Liver (tissue), 9 donors: ENCODE results near the gene BLTP2. TPM values are rescaled to one million over a fixed set of nuclear protein-coding genes. Genes with fewer than 3 reads are reported as not detected.

Source experiments
- DNase-seq: peaks from one replicate; pipeline ENCODE4 v3.0.0-alpha.2; 2017; ENCODE audit warnings: low spot score
- H3K27ac ChIP-seq, 2 donors: one replicate each; pipeline ENCODE4 v1.7.0; 2013; ENCODE audit warnings: inconsistent platforms in 2 of 2, low read length in 2 of 2, control low read depth in 1 of 2, low read depth in 1 of 2, mild to moderate bottlenecking in 1 of 2
- H3K27me3 ChIP-seq, 4 donors: one replicate each; pipeline versions ENCODE4 v1.6.1 to v1.7.0; 2013; ENCODE audit warnings: low read length in 3 of 4, inconsistent platforms in 1 of 4, mild to moderate bottlenecking in 1 of 4, moderate library complexity in 1 of 4; ENCODE audit not compliant: control insufficient read depth in 4 of 4, insufficient read depth in 4 of 4
- H3K36me3 ChIP-seq, 4 donors: one replicate each; pipeline versions ENCODE4 v1.6.1 to v1.7.0; 2013; ENCODE audit warnings: low read length in 3 of 4, mild to moderate bottlenecking in 3 of 4, low read depth in 1 of 4, moderate library complexity in 1 of 4; ENCODE audit not compliant: control insufficient read depth in 4 of 4, insufficient read depth in 3 of 4
- H3K4me1 ChIP-seq, 4 donors: one replicate each; pipeline versions ENCODE4 v1.6.1 to v1.7.0; 2013; ENCODE audit warnings: low read length in 3 of 4, mild to moderate bottlenecking in 3 of 4, moderate library complexity in 1 of 4; ENCODE audit not compliant: control insufficient read depth in 4 of 4, insufficient read depth in 4 of 4
- H3K4me3 ChIP-seq, 3 donors: one replicate each; pipeline versions ENCODE4 v1.6.1 to v1.7.0; 2013; ENCODE audit warnings: low read length in 3 of 3, control low read depth in 1 of 3, low read depth in 1 of 3, mild to moderate bottlenecking in 1 of 3
- H3K9ac ChIP-seq, 2 donors: one replicate each; pipeline ENCODE4 v1.7.0; 2013; ENCODE audit warnings: low read length in 2 of 2, mild to moderate bottlenecking in 2 of 2, moderate library complexity in 2 of 2, control low read depth in 1 of 2, low read depth in 1 of 2
- H3K9me3 ChIP-seq, 4 donors: one replicate each; pipeline versions ENCODE4 v1.6.1 to v1.7.0; 2013; ENCODE audit warnings: low read length in 3 of 4; ENCODE audit not compliant: control insufficient read depth in 4 of 4
- EGR1 ChIP-seq, 2 donors: IDR thresholded peaks; 2 replicates each; pipeline ENCODE4 v1.6.1; 2016 to 2018; ENCODE audit warnings: antibody characterized with exemption in 2 of 2, low read depth in 2 of 2
- FOXA1 ChIP-seq: IDR thresholded peaks from 2 replicates; pipeline ENCODE4 v1.6.1; 2016; ENCODE audit warnings: antibody characterized with exemption
- FOXA2 ChIP-seq: IDR thresholded peaks from 2 replicates; pipeline ENCODE4 v1.6.1; 2016; ENCODE audit warnings: antibody characterized with exemption
- GABPA ChIP-seq, 2 donors: IDR thresholded peaks in 1 of 2; conservative IDR thresholded peaks in 1 of 2; 2 replicates each; pipeline ENCODE4 v1.6.1; 2016; ENCODE audit warnings: antibody characterized with exemption in 2 of 2, mild to moderate bottlenecking in 1 of 2, moderate library complexity in 1 of 2
- HNF4A ChIP-seq, 2 donors: conservative IDR thresholded peaks; 2 replicates each; pipeline ENCODE4 v1.6.1; 2016; ENCODE audit warnings: antibody characterized with exemption in 2 of 2, mild to moderate bottlenecking in 2 of 2
- HNF4G ChIP-seq: IDR thresholded peaks from 2 replicates; pipeline ENCODE4 v1.6.1; 2016; ENCODE audit warnings: antibody characterized with exemption
- JUND ChIP-seq, 2 donors: IDR thresholded peaks; 2 replicates each; pipeline ENCODE4 v1.6.1; 2016; ENCODE audit warnings: antibody characterized with exemption in 2 of 2
- NR2F2 ChIP-seq: IDR thresholded peaks from 2 replicates; pipeline ENCODE4 v1.6.1; 2016; ENCODE audit warnings: antibody characterized with exemption
- RAD21 ChIP-seq, 2 donors: IDR thresholded peaks; 2 replicates each; pipeline ENCODE4 v1.6.1; 2016; ENCODE audit warnings: antibody characterized with exemption in 2 of 2, mild to moderate bottlenecking in 2 of 2
- RXRA ChIP-seq, 2 donors: IDR thresholded peaks; 2 replicates each; pipeline ENCODE4 v1.6.1; 2017 to 2018; ENCODE audit warnings: antibody characterized with exemption in 2 of 2, mild to moderate bottlenecking in 1 of 2
- SP1 ChIP-seq: IDR thresholded peaks from 2 replicates; pipeline ENCODE4 v1.6.1; 2018; ENCODE audit warnings: antibody characterized with exemption, mild to moderate bottlenecking
- TAF1 ChIP-seq: conservative IDR thresholded peaks from 2 replicates; pipeline ENCODE4 v1.6.1; 2016; ENCODE audit warnings: antibody characterized with exemption, mild to moderate bottlenecking
- YY1 ChIP-seq: IDR thresholded peaks from 2 replicates; pipeline ENCODE4 v1.6.1; 2016; ENCODE audit warnings: antibody characterized with exemption, mild to moderate bottlenecking
- WGBS: extraction: QIAGEN DNeasy Blood & Tissue Kit; methylation state at CpG from one replicate; pipeline ENCODE4 v1.1.7; 2013; 5-methylcytosine and 5-hydroxymethylcytosine counted together
- polyA plus RNA-seq, 2 donors: library from polyadenylated mRNA; stranded (reverse) in 1 of 2; unstranded in 1 of 2; fragments of 200-250 nt in 1 of 2; fragments of >200 nt in 1 of 2; fragmentation: Nextera tagmentation in 1 of 2; extraction: Ambion mirVana in 1 of 2; gene quantifications; one replicate each; pipeline versions ENCODE4 v1.2.1 to v1.2.3, GENCODE V29; 2013 to 2015
- total RNA-seq, 2 donors: library from RNA; depleted of rRNA; stranded (reverse); fragments of >200 nt; gene quantifications; one replicate each; pipeline ENCODE4 v1.2.3, GENCODE V29; 2014
- TF ChIP-seq, protein P1 (sequence below): IDR thresholded peaks from 2 replicates; pipeline ENCODE4 v1.6.1; 2016; ENCODE audit warnings: antibody characterized with exemption
- TF ChIP-seq, protein P2 (sequence below): IDR thresholded peaks from 2 replicates; pipeline ENCODE4 v1.6.1; 2016; ENCODE audit warnings: antibody characterized with exemption
- TF ChIP-seq, protein P3 (sequence below): IDR thresholded peaks from 2 replicates; pipeline ENCODE4 v1.6.1; 2016; ENCODE audit warnings: antibody characterized with exemption, mild to moderate bottlenecking
- donor health status: healthy.
- donor health status: healthy.
- donor health status: healthy.
- donor health status: healthy.
- donor health status: healthy.

The BLTP2 gene
- total and polyA plus RNA-seq, 4 donors = 24.8 to 122 (median 34.9) TPM

DNA sequence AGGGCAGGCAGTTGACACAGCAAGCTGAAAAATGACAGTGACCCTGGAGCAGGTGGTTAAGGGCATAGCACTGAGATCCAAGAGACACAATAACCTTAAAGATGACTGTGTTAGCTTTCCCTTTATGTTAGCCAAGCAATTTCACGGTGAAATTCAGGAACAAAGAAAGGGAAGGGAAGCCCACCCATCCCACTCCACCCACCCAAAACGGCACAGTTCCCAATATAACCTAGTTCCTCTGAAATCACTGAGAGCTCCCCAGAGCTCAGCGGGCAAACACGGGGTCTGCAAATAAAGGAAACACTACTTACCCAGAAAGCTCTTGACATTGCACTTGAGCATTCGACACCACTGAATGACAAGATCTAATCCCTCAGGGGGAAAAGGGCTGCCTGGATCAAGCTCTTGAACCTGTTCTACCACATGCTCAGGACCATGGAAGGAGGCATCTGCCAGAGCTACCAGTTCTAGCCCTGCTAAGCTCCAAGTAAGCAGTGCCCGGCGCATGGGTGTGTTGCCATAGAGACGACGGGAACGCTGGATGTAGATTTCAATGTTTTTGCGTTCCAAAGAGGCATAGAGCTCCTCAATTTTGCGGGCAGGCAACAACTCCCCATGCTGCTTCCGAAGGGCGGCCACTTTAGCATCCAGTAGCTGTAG is 10.6 kb downstream of the BLTP2 start (continued):
- TF ChIP-seq FOXA2 = no peak
- no peak for TF ChIP-seq GABPA (IDR thresholded peaks at IDR 0.05 in 1 of 2, conservative IDR thresholded peaks at IDR 0.05 in 1 of 2)
- TF ChIP-seq JUND (IDR thresholded peaks at IDR 0.05) = no peak
- TF ChIP-seq, protein P1, sequence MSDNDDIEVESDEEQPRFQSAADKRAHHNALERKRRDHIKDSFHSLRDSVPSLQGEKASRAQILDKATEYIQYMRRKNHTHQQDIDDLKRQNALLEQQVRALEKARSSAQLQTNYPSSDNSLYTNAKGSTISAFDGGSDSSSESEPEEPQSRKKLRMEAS = no peak
- no peak for TF ChIP-seq YY1

DNA sequence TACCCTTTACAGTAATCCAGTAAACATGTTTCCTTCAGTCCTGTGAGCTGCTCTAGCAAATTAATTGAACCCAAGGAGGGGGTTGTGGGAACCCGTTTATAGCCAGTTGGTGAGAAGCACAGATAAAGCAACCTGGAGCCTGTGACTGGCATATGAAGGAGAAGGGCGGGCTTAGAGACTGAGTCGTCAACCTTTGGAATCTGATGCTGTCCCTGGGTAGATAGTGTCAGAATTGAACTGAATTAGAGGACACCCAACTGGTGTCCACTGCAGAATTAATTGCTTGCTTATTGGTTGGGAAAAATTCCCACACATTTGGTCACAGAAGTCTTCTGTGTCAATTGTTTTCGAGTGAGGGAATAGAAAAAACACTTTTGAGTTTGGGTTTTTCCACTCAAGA is 18.1 kb downstream of the BLTP2 start:
- Histone ChIP-seq H3K36me3 (peaks cover 2 to 30% (median 29%) of the 10 kb centered on the region in 4 donors), H3K4me3 (no peak overlapping the region), H3K9me3 (no peaks in the 10 kb centered on the region), H3K9ac (no peak overlapping the region), H3K4me1 (peaks cover 8 to 27% (median 23%) of the 10 kb centered on the region in 4 donors), H3K27me3 (no peaks in the 10 kb centered on the region), H3K27ac (peak overlapping the region; percentile 15 to 56)
- TF ChIP-seq RXRA (IDR thresholded peaks at IDR 0.05) (peak; percentile 20 to 22), TAF1 (no peak), YY1 (no peak), SP1 (peak; percentile 44), HNF4A (conservative IDR thresholded peaks at IDR 0.05) (peak; percentile 56 to 74), JUND (IDR thresholded peaks at IDR 0.05) (no peak)
- no peak for DNase-seq
- 40% methylated on average over 4 of the region's 4 CpGs for WGBS

DNA sequence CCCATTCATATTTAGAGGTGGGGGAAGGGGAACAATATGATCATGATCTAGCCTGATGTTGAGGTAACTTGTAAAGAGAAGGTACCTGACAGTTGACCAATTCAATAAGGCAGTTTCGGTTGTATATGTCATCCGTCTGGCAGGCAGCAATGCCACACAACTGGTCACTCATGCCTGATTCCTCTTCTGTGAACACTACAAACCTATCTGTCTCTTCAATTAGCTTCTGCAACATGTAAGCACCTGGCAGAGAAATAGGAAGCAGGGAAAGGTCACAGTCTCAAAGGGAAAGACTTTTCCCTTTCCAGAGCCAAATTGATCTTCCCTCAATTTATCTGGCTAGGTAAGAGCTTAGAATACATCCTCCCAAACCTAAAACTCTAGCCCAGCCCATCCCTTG is 20.8 kb downstream of the BLTP2 start:
- WGBS = 62% methylated on average over 2 of the region's 2 CpGs
- peak overlapping the region; percentile 58 to 86 for H3K27ac ChIP-seq
- no peaks in the 10 kb centered on the region for H3K27me3 ChIP-seq
- H3K4me3 ChIP-seq = no peak overlapping the region
- no peak for DNase-seq
- H3K9ac ChIP-seq = no peak overlapping the region
- H3K9me3 ChIP-seq = no peaks in the 10 kb centered on the region
- H3K4me1 ChIP-seq = peaks cover 11 to 40% (median 33%) of the 10 kb centered on the region in 4 donors
- TF ChIP-seq FOXA1 (no peak), RXRA (IDR thresholded peaks at IDR 0.05) (peak in 1 of 2 donors; percentile 10)
- peaks cover 0 to 34% (median 32%) of the 10 kb centered on the region in 4 donors for H3K36me3 ChIP-seq

DNA sequence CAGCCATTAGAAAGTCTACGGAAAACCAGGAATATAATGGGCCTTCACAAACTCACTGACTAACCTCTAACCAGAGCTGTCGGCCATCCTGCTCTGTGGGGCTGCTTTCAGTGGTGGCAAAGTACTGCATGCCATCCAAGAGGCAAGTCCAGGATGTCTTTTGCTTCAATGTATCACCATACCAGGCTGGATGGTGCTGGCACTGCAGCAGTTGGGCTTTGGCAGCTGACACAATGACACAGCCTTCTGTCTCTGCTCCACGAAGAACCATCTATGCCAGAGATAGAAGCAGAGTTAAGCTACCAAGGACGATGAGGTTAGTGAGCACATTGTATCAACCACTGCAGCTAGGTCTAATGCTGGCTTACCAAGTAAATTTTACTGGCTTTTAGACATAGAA is 21.3 kb downstream of the BLTP2 start:
- Histone ChIP-seq H3K4me3 (peak overlapping the region in 1 of 3 donors; percentile 4), H3K36me3 (peaks cover 3 to 38% (median 36%) of the 10 kb centered on the region in 4 donors), H3K9me3 (no peaks in the 10 kb centered on the region), H3K27ac (peak overlapping the region; percentile 58 to 86), H3K9ac (no peak overlapping the region), H3K27me3 (no peaks in the 10 kb centered on the region), H3K4me1 (peaks cover 11 to 40% (median 33%) of the 10 kb centered on the region in 4 donors)
- TF ChIP-seq FOXA2 (no peak), YY1 (no peak), EGR1 (IDR thresholded peaks at IDR 0.05; ENCODE audit: low read depth in 2 of 2) (no peak), NR2F2 (no peak), RXRA (IDR thresholded peaks at IDR 0.05) (no peak), FOXA1 (no peak), RAD21 (IDR thresholded peaks at IDR 0.05) (no peak), HNF4G (no peak), TAF1 (no peak), SP1 (no peak)
- TF ChIP-seq, protein P1 = no peak
- TF ChIP-seq, protein P2, sequence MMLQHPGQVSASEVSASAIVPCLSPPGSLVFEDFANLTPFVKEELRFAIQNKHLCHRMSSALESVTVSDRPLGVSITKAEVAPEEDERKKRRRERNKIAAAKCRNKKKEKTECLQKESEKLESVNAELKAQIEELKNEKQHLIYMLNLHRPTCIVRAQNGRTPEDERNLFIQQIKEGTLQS = no peak
- TF ChIP-seq, protein P3, sequence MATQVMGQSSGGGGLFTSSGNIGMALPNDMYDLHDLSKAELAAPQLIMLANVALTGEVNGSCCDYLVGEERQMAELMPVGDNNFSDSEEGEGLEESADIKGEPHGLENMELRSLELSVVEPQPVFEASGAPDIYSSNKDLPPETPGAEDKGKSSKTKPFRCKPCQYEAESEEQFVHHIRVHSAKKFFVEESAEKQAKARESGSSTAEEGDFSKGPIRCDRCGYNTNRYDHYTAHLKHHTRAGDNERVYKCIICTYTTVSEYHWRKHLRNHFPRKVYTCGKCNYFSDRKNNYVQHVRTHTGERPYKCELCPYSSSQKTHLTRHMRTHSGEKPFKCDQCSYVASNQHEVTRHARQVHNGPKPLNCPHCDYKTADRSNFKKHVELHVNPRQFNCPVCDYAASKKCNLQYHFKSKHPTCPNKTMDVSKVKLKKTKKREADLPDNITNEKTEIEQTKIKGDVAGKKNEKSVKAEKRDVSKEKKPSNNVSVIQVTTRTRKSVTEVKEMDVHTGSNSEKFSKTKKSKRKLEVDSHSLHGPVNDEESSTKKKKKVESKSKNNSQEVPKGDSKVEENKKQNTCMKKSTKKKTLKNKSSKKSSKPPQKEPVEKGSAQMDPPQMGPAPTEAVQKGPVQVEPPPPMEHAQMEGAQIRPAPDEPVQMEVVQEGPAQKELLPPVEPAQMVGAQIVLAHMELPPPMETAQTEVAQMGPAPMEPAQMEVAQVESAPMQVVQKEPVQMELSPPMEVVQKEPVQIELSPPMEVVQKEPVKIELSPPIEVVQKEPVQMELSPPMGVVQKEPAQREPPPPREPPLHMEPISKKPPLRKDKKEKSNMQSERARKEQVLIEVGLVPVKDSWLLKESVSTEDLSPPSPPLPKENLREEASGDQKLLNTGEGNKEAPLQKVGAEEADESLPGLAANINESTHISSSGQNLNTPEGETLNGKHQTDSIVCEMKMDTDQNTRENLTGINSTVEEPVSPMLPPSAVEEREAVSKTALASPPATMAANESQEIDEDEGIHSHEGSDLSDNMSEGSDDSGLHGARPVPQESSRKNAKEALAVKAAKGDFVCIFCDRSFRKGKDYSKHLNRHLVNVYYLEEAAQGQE = no peak
- DNase-seq = no peak
- 60% methylated on average over 4 of the region's 4 CpGs for WGBS
